ENCODE measurements around the gene CHCHD4.

DNA sequence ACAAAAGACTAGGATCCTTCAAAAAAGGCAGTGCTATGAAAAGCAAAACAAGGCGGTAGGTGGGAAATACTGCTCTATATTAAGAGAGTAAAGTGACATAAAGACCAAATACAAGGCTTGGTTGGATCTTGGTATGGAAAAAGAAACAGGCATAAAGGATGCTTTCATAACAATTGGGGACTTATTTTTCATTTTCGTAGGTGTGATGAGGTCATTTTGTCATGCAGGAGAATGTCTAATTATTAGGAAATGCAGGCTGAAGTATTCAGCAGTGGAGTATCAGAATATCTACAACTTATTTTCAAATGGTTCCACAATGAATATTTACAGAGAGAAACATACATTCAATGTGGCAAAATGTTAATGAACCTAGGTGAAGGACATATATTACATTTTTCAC lies 44.8 kb upstream of the CHCHD4 start:
- TF ChIP-seq, protein P1, sequence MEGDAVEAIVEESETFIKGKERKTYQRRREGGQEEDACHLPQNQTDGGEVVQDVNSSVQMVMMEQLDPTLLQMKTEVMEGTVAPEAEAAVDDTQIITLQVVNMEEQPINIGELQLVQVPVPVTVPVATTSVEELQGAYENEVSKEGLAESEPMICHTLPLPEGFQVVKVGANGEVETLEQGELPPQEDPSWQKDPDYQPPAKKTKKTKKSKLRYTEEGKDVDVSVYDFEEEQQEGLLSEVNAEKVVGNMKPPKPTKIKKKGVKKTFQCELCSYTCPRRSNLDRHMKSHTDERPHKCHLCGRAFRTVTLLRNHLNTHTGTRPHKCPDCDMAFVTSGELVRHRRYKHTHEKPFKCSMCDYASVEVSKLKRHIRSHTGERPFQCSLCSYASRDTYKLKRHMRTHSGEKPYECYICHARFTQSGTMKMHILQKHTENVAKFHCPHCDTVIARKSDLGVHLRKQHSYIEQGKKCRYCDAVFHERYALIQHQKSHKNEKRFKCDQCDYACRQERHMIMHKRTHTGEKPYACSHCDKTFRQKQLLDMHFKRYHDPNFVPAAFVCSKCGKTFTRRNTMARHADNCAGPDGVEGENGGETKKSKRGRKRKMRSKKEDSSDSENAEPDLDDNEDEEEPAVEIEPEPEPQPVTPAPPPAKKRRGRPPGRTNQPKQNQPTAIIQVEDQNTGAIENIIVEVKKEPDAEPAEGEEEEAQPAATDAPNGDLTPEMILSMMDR (IDR thresholded peaks at IDR 0.05): no peak
- TF ChIP-seq POLR2A (IDR thresholded peaks at IDR 0.05): no peak

All from ovary (tissue), 3 donors.